ENCODE measurements around the gene IL1RN. TPM values are rescaled to one million over a fixed set of nuclear protein-coding genes. Genes with fewer than 3 reads are reported as not detected.

IL1RN gene
- total RNA-seq, 2 donors from 2014 or later, result 0.68 to 1.2 TPM

- ATAC-seq (no peak), DNase-seq (no peak)
- no peak overlapping the region for H3K27ac Mint-ChIP-seq
- H3K27me3 Mint-ChIP-seq, result peaks cover 20% of the 10 kb centered on the region
- H3K36me3 Mint-ChIP-seq (ENCODE audit: low read depth), result no peaks in the 10 kb centered on the region
- no peak overlapping the region for H3K4me3 Mint-ChIP-seq
- H3K9me3 ChIP-seq (ENCODE audit: control insufficient read depth, low read length, poor library complexity, severe bottlenecking), result no peaks in the 10 kb centered on the region
- peaks cover 12% of the 10 kb centered on the region for H3K4me1 Mint-ChIP-seq
These were observed 2.2 kb upstream of the IL1RN start for GRCh38 chr2:113124984-113125855.

DNA sequence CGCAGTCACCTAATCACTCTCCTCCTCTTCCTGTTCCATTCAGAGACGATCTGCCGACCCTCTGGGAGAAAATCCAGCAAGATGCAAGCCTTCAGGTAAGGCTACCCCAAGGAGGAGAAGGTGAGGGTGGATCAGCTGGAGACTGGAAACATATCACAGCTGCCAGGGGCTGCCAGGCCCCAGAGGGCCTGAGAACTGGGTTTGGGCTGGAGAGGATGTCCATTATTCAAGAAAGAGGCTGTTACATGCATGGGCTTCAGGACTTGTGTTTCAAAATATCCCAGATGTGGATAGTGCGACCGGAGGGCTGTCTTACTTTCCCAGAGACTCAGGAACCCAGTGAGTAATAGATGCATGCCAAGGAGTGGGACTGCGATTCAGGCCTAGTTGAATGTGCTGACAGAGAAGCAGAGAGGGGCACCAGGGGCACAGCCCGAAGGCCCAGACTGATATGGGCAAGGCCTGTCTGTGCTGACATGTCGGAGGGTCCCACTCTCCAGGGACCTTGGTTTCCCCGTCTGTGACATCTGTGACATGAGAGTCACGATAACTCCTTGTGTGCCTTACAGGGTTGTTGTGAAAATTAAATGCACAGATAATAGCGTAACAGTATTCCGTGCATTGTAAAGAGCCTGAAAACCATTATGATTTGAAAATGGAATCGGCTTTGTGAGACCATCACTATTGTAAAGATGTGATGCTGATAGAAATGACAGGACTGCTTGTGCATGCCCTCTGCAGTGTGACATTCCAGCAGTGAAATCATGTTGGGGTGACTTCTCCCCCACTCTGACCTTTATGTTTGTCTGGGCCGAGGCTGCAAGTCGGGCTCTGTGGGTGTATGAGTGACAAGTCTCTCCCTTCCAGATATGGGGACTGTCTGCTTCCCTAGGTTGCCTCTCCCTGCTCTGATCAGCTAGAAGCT lies 510 bp downstream of the IL1RN start:
- Mint-ChIP-seq H3K4me3 (no peak overlapping the region), H3K27me3 (peaks cover 12% of the 10 kb centered on the region), H3K27ac (no peak overlapping the region), H3K36me3 (ENCODE audit: low read depth) (no peaks in the 10 kb centered on the region), H3K4me1 (peaks cover 10% of the 10 kb centered on the region)
- no peak for DNase-seq
- no peaks in the 10 kb centered on the region for H3K9me3 ChIP-seq (ENCODE audit: control insufficient read depth, low read length, poor library complexity, severe bottlenecking)
- no peak for ATAC-seq

- Mint-ChIP-seq H3K4me3 (no peak overlapping the region), H3K36me3 (ENCODE audit: low read depth) (peaks cover 2% of the 10 kb centered on the region), H3K27ac (no peak overlapping the region), H3K27me3 (peaks cover 5% of the 10 kb centered on the region), H3K4me1 (peaks cover 4% of the 10 kb centered on the region)
- ATAC-seq (no peak), DNase-seq (no peak)
- H3K9me3 ChIP-seq (ENCODE audit: control insufficient read depth, low read length, poor library complexity, severe bottlenecking), result no peaks in the 10 kb centered on the region
These were observed 2.2 kb downstream of the IL1RN start for GRCh38 chr2:113129519-113130078.

DNA sequence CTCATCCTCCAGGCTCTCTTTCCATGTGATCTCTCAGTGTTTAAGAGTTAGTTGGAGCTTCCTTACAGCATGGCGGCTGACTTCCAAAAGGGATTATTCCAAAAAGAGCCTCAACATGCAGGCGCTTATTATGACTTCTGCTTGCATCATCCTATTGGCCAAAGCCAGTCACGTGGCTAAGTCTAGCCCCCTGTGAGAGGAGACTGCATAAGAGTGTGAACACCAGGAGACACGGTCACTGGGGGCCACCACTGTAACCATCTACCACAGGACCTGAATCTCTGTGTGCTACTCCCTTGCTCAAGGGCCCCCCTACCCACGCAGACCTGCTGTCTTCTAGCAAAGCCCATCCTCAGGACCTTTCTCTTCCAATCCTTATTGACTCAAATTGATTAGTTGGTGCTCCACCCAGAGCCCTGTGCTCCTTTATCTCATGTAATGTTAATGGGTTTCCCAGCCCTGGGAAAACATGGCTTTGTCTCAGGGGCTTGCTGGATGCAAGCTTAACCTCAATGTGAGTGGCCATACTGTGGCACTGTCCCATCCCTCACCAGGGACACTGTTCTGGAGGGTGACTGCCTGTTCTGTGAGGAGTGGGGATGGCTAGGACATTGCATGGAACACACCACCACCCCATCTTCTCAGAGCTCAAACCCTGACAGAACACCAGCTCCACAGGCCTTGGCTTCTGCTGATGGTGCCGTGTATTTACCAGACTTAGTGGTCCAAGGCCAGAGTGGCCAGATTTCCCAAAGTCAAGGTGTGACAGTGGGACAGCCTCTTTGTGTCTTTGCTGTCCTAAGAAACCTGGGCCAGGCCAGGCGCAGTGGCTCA lies 4.2 kb downstream of the IL1RN start:
- DNase-seq (no peak), ATAC-seq (no peak)
- Mint-ChIP-seq H3K36me3 (ENCODE audit: low read depth) (peaks cover 2% of the 10 kb centered on the region), H3K4me3 (no peak overlapping the region), H3K27ac (no peak overlapping the region), H3K4me1 (peaks cover 5% of the 10 kb centered on the region), H3K27me3 (peaks cover 5% of the 10 kb centered on the region)
- H3K9me3 ChIP-seq (ENCODE audit: control insufficient read depth, low read length, poor library complexity, severe bottlenecking), result no peaks in the 10 kb centered on the region

GRCh38 chr2:113132414-113133021 lies 5.1 kb downstream of the IL1RN start:
- ATAC-seq, result no peak
- Mint-ChIP-seq H3K27ac (no peak overlapping the region), H3K36me3 (ENCODE audit: low read depth) (peaks cover 2% of the 10 kb centered on the region), H3K27me3 (peaks cover 5% of the 10 kb centered on the region), H3K4me3 (no peak overlapping the region), H3K4me1 (peaks cover 9% of the 10 kb centered on the region)
- DNase-seq, result no peak
- no peaks in the 10 kb centered on the region for H3K9me3 ChIP-seq (ENCODE audit: control insufficient read depth, low read length, poor library complexity, severe bottlenecking)

DNA sequence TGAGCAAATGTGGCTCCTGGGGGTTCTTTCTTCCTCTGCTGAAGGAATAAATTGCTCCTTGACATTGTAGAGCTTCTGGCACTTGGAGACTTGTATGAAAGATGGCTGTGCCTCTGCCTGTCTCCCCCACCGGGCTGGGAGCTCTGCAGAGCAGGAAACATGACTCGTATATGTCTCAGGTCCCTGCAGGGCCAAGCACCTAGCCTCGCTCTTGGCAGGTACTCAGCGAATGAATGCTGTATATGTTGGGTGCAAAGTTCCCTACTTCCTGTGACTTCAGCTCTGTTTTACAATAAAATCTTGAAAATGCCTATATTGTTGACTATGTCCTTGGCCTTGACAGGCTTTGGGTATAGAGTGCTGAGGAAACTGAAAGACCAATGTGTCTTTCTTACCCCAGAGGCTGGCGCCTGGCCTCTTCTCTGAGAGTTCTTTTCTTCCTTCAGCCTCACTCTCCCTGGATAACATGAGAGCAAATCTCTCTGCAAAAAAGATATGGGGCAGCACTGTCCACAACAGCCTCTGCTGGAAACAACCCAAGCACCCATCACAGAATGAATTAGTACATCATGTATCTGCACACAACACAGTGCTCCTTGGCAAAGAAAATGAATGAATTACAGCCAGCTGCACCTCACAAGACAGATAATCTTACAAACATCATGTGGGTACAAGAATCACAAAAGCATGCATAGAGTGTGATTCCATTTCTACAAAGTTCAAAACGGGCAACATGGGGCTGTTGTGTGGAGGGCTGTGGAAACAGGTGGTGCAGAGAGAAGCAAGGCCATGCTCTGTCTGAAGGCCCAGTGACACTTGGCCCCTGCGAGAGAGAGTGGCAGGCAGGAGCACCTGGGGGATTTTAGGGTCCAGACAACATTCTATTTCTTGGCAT lies 6.6 kb downstream of the IL1RN start:
- ATAC-seq (no peak), DNase-seq (no peak)
- H3K4me3 Mint-ChIP-seq, result no peak overlapping the region
- no peaks in the 10 kb centered on the region for H3K9me3 ChIP-seq (ENCODE audit: control insufficient read depth, low read length, poor library complexity, severe bottlenecking)
- peaks cover 16% of the 10 kb centered on the region for H3K4me1 Mint-ChIP-seq
- peaks cover 5% of the 10 kb centered on the region for H3K27me3 Mint-ChIP-seq
- H3K36me3 Mint-ChIP-seq (ENCODE audit: low read depth), result peaks cover 2% of the 10 kb centered on the region
- H3K27ac Mint-ChIP-seq, result no peak overlapping the region

DNA sequence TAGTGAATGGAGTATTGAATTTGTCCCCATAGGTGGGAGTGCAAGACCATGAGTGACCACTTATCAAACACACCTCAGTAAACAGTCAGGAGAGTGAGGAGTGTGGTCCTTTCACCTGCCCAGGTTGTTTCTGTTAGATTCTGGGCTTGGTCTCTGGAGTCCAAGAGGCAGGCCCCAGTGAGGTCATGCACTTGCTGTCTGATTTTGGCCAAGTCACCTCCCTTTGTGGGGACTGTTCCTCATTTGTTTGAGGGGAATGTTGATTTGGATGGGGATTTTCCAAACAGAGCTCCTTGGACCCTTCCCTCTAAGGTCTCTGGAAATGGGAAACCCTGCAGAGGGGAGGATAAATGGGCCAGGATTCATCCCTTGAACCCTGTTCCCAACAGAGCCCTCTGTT lies 7.3 kb downstream of the IL1RN start:
- no peaks in the 10 kb centered on the region for H3K9me3 ChIP-seq (ENCODE audit: control insufficient read depth, low read length, poor library complexity, severe bottlenecking)
- H3K27ac Mint-ChIP-seq, result no peak overlapping the region
- H3K4me1 Mint-ChIP-seq, result peaks cover 17% of the 10 kb centered on the region
- peaks cover 2% of the 10 kb centered on the region for H3K36me3 Mint-ChIP-seq (ENCODE audit: low read depth)
- no peak for DNase-seq
- peaks cover 5% of the 10 kb centered on the region for H3K27me3 Mint-ChIP-seq
- no peak overlapping the region for H3K4me3 Mint-ChIP-seq
- ATAC-seq, result no peak

- ATAC-seq, result no peak
- Mint-ChIP-seq H3K36me3 (ENCODE audit: low read depth) (peaks cover 2% of the 10 kb centered on the region), H3K4me1 (peaks cover 17% of the 10 kb centered on the region), H3K4me3 (no peak overlapping the region), H3K27me3 (peaks cover 5% of the 10 kb centered on the region), H3K27ac (no peak overlapping the region)
- H3K9me3 ChIP-seq (ENCODE audit: control insufficient read depth, low read length, poor library complexity, severe bottlenecking), result no peaks in the 10 kb centered on the region
- DNase-seq, result no peak
These were observed 7.9 kb downstream of the IL1RN start for GRCh38 chr2:113135317-113135716.

DNA sequence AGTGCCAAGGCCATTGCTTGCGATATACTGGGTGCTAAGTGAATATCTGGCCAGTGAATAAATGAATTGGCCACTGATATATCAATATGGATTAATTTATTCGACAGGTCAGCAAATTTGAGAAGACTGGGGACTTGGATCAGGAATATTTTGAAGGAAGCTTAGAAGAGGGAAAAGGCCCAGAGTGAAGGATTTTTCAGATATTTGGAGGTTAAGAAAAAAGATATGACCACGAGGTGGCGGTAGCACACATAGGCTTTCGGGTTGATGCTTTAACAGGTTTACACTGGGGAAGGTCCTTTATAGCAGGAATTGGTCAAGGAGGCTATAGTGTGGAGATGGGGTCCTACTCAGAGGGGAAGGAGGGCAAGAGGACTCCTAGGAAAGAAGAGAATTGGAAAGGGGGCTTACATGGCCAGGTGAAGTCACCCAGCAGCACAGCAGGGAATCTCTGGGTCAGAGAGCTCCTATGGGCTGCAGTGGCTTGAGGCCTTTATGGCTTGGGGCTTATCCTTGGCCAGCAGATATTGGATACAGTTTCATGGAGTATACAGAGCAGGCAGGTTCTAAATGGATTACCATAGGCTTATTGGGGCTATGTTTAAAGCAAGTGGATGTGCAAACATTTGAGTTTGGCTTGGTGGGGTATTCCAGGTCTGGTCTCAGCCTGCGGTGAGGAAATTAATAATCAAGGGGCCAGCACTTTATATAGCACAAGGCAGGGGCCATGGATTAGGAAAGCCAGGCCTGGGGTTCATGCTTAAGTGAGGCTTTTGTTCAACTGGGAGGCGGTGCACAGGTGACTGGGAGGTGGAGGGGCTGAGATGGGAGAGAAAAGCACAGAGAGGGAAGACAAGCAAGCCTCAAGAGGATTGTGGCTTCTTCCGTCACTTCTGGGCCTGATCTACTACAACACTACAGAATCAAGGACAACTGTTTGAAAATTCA lies 9.7 kb downstream of the IL1RN start:
- Mint-ChIP-seq H3K4me1 (peaks cover 17% of the 10 kb centered on the region), H3K4me3 (peak overlapping the region; percentile 56), H3K27me3 (no peaks in the 10 kb centered on the region), H3K36me3 (ENCODE audit: low read depth) (peaks cover 2% of the 10 kb centered on the region), H3K27ac (no peak overlapping the region)
- DNase-seq (no peak), ATAC-seq (peak; percentile 42)
- no peaks in the 10 kb centered on the region for H3K9me3 ChIP-seq (ENCODE audit: control insufficient read depth, low read length, poor library complexity, severe bottlenecking)

- Mint-ChIP-seq H3K27me3 (no peaks in the 10 kb centered on the region), H3K36me3 (ENCODE audit: low read depth) (peaks cover 2% of the 10 kb centered on the region), H3K4me1 (peaks cover 17% of the 10 kb centered on the region), H3K4me3 (no peak overlapping the region), H3K27ac (no peak overlapping the region)
- ATAC-seq, result no peak
- no peak for DNase-seq
- H3K9me3 ChIP-seq (ENCODE audit: control insufficient read depth, low read length, poor library complexity, severe bottlenecking), result no peaks in the 10 kb centered on the region
These were observed 10.4 kb downstream of the IL1RN start for GRCh38 chr2:113137827-113138226.
